Common myeloid progenitor, CD34-positive (primary cell): Measurements from ENCODE around the gene SIRPB1.
"Not testable (repeated sequence)": the region's sequence is repeated elsewhere in the genome, so short reads cannot be mapped to it uniquely, and the experiment has no call there.

Experiments used
- CTCF ChIA-PET: fragments of 350-600 bp; sonication (Branson Sonifier 250); formaldehyde crosslinking; loops from one replicate; lab custom pipeline; 2021; ENCODE audit warnings: antibody characterized with exemption; lab: Charles Lee
- POLR2A ChIA-PET: fragments of 350-600 bp; sonication (Branson Sonifier 250); formaldehyde crosslinking; loops from one replicate; lab custom pipeline; 2021; ENCODE audit warnings: antibody characterized with exemption; lab: Charles Lee
- DNase-seq, 3 donors: peaks; one replicate each; pipeline versions ENCODE4 v3.0.0 to v3.0.0-alpha.2; 2013
- H3K27ac ChIP-seq, 2 experiments: 1 replicate in 1 of 2; 2 replicates in 1 of 2; pipeline ENCODE4 v1.7.0; 2013; ENCODE audit warnings: inconsistent platforms in 2 of 2, low read length in 2 of 2, mild to moderate bottlenecking in 2 of 2, low read depth in 1 of 2, moderate library complexity in 1 of 2; ENCODE audit not compliant: severe bottlenecking in 2 of 2, insufficient read depth in 1 of 2, poor library complexity in 1 of 2
- H3K27me3 ChIP-seq, 5 experiments: replicated peaks in 2 of 5; 1 replicate in 3 of 5; 2 replicates in 2 of 5; pipeline versions ENCODE4 v1.6.1 to v1.7.0; 2013; ENCODE audit warnings: low read length in 4 of 5, mild to moderate bottlenecking in 2 of 5, moderate library complexity in 2 of 5, inconsistent platforms in 1 of 5; ENCODE audit not compliant: insufficient read depth in 5 of 5, control insufficient read depth in 4 of 5
- H3K36me3 ChIP-seq, 4 experiments: 1 replicate in 2 of 4; 2 replicates in 2 of 4; pipeline versions ENCODE4 v1.6.1 to v1.7.0; 2013; ENCODE audit warnings: low read length in 3 of 4, control low read depth in 1 of 4, mild to moderate bottlenecking in 1 of 4; ENCODE audit not compliant: control insufficient read depth in 4 of 4, insufficient read depth in 4 of 4
- H3K4me1 ChIP-seq, 4 experiments: 1 replicate in 3 of 4; 2 replicates in 1 of 4; pipeline versions ENCODE4 v1.6.1 to v1.7.1; 2013; ENCODE audit warnings: low read length in 3 of 4, mild to moderate bottlenecking in 3 of 4, control low read depth in 1 of 4, inconsistent platforms in 1 of 4, moderate library complexity in 1 of 4; ENCODE audit not compliant: control insufficient read depth in 4 of 4, insufficient read depth in 4 of 4; ENCODE audit errors: control extremely low read depth in 1 of 4
- H3K4me3 ChIP-seq, 7 experiments: 1 replicate in 4 of 7; 2 replicates in 3 of 7; pipeline versions ENCODE4 v1.5.1 to v1.7.0; 2013; ENCODE audit warnings: mild to moderate bottlenecking in 7 of 7, low read length in 6 of 7, moderate library complexity in 6 of 7, inconsistent platforms in 2 of 7, low read depth in 2 of 7, control low read depth in 1 of 7; ENCODE audit not compliant: insufficient read depth in 4 of 7, control insufficient read depth in 1 of 7; ENCODE audit errors: extremely low read depth in 1 of 7
- H3K9me3 ChIP-seq, 5 experiments: 1 replicate in 4 of 5; 2 replicates in 1 of 5; pipeline versions ENCODE4 v1.6.1 to v1.7.1; 2013; ENCODE audit warnings: low read length in 4 of 5, mild to moderate bottlenecking in 2 of 5, inconsistent platforms in 1 of 5, low read depth in 1 of 5, moderate library complexity in 1 of 5; ENCODE audit not compliant: control insufficient read depth in 4 of 5, insufficient read depth in 2 of 5; ENCODE audit errors: control extremely low read depth in 1 of 5
- WGBS: methylation state at CpG from one replicate; pipeline ENCODE4 v1.1.5; 2013; ENCODE audit not compliant: insufficient coverage; 5-methylcytosine and 5-hydroxymethylcytosine counted together

Gene SIRPB1

DNA sequence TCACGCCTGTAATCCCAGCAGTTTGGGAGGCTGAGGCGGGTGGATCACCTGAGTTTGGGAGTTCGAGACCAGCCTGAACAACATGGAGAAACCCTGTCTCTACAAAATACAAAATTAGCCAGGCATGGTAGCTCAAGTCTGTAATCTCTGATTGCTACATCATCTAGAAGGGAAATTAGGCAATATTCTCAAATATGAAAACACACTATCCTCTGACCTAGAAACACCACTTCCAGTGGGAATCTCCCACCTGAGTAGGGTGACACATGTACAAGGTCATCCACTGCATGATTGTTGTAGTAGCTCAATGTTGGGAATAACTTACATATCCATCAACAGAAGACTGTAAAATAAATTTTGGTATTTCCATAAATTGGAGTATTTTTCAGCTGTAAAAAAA, 43.2 kb downstream of the SIRPB1 start:
- CTCF ChIA-PET = no interaction called here
- no peaks in the 10 kb centered on the region for H3K9me3 ChIP-seq
- H3K27ac ChIP-seq = no peak overlapping the region
- H3K4me1 ChIP-seq = no peaks in the 10 kb centered on the region
- WGBS = 100% methylated on average over 2 of the region's 3 CpGs
- H3K27me3 ChIP-seq = peaks cover 0 to 42% (median 2%) of the 10 kb centered on the region in 5 experiments
- POLR2A ChIA-PET = no interaction called here
- no peak overlapping the region for H3K4me3 ChIP-seq
- H3K36me3 ChIP-seq = no peaks in the 10 kb centered on the region
- no peak for DNase-seq

GRCh38 chr20:1576003-1576402, 43.8 kb downstream of the SIRPB1 start:
- H3K27ac ChIP-seq, H3K9me3 ChIP-seq, H3K4me1 ChIP-seq, CTCF ChIA-PET, DNase-seq, H3K4me3 ChIP-seq, POLR2A ChIA-PET, H3K36me3 ChIP-seq: not testable (repeated sequence)
- no CpG with 5 or more reads among the region's 1 CpG for WGBS
- peaks cover 0 to 48% (median 2%) of the 10 kb centered on the region in 5 experiments for H3K27me3 ChIP-seq

- H3K36me3 ChIP-seq, H3K4me3 ChIP-seq, H3K4me1 ChIP-seq, H3K27ac ChIP-seq, DNase-seq, H3K9me3 ChIP-seq: not testable (repeated sequence)
- CTCF ChIA-PET = interaction anchor here (0.8 to 1.0 kb wide), 2 partner anchors 48 to 68 kb away, joined by 3 read pairs; partner anchors contain the start of gene SIRPB1
- H3K27me3 ChIP-seq = peaks cover 0 to 38% (median 0%) of the 10 kb centered on the region in 5 experiments
- POLR2A ChIA-PET = interaction anchor here (0.6 kb wide), 1 partner anchor 68 kb away, joined by 3 read pairs; no protein-coding TSS in a partner anchor
- WGBS = 95% methylated on average over 4 of the region's 8 CpGs
Observed at GRCh38 chr20:1571583-1571982, 48.2 kb downstream of the SIRPB1 start.
